Fibroblast of villous mesenchyme (primary cell): Measurements from ENCODE around the gene DLG4. TPM values are rescaled to one million over a fixed set of nuclear protein-coding genes. Genes with fewer than 3 reads are reported as not detected.
A peak's percentile ranks its signal among the peaks of the same experiment; 100 is the strongest.
"Not testable (repeated sequence)": the region's sequence is repeated elsewhere in the genome, so short reads cannot be mapped to it uniquely, and the experiment has no call there.

Experiments used
- DNase-seq: peaks from one replicate; pipeline ENCODE4 v3.0.0-alpha.2; 2010; ENCODE audit warnings: low read depth
- H3K4me3 ChIP-seq: 2 replicates; pipeline ENCODE4 v1.5.1; 2011; ENCODE audit warnings: low read depth, mild to moderate bottlenecking, low read length
- CTCF ChIP-seq: IDR thresholded peaks from 2 replicates; pipeline ENCODE4 v1.5.1; 2012; ENCODE audit warnings: low read depth, mild to moderate bottlenecking, low read length; ENCODE audit not compliant: insufficient read depth
- total RNA-seq: library from RNA; depleted of rRNA; stranded (reverse); fragments of >200 nt; gene quantifications from 2 replicates; pipeline ENCODE4 v1.2.3, GENCODE V29; 2012

DLG4 gene
- total RNA-seq, 1 donor, result 14.2 TPM

DNA sequence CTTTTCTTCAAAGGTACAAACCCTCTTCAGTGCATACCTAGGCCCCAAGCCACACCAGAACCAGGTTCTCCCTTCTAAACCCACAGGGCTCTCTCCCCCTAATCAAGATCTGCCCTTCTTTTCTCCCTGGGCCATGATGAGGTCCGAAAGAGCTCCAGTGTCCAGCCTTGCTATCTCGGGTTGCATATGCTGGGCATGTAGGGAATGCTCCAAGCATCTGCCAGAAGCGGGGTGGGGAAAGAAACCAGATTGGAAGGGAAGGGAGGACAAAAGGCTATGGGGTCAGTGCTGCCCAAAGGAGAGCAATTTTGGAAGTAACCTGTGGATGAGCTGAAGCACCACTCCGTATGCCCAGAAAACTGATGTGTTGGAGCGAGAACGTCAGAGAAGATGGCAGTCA, 29.6 kb upstream of the DLG4 start:
- TF ChIP-seq CTCF, result no peak
- no peak for DNase-seq
- peak overlapping the region; percentile 18 for H3K4me3 ChIP-seq

- no peak for DNase-seq
- no peak for TF ChIP-seq CTCF
- H3K4me3 ChIP-seq, result no peak overlapping the region
Observed at GRCh38 chr17:7248796-7249195, 29.2 kb upstream of the DLG4 start.

DNA sequence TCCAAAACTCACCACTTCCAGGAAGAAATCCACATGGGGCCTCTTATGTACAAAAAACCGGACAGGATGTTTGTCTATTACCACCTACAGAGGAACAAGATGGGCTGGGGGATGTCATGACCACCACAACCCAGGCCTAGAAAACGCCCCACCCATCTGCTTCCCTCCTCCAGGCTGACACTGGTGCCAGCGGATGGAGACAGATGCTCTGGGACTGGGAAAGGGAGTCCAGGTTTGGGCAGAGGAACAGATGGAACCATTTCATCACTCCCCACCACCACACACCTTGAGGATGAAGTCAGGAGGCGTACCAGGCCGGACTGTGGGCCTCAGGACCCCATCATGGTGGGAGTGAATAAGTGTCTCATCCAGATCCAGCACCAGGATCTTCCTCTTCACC, 27.1 kb upstream of the DLG4 start:
- H3K4me3 ChIP-seq, result no peak overlapping the region
- no peak for TF ChIP-seq CTCF
- DNase-seq, result no peak

DNA sequence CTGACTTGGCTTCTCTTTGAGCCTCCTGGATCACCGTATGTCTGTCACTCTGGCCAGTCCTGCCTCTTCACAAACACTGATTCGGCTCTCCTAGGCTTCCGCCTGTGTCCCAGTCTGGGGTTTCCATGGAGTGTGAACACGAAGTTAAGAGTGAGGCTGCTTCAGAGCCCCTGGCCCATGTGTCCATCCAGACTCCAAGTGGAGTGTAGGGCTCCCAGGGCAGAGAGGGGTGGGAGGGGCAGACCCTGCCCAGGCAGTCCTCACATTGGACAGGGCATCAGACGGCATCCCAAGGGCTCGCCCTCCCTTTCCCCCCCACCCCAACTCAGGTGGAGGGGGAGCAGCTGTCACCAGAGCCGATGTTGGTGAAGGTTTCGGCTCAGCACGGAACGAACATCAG, 24.2 kb upstream of the DLG4 start:
- DNase-seq, H3K4me3 ChIP-seq: not testable (repeated sequence)

DNA sequence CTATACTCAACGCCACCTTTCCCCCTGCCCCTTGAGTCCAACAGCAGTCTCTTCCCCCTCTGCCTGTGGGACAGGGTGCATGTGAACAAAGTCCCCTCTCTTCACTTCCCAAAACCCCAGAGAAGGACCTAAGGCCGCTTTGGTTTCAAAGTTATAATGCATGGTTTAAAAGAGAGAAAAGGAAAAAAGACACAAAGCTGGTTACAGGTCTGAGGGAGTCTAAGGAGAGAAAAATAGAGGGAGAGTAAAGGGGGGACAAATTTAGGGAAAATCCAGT, 23.8 kb upstream of the DLG4 start:
- DNase-seq, result no peak
- TF ChIP-seq CTCF, result no peak
- peak overlapping the region; percentile 98 for H3K4me3 ChIP-seq

DNA sequence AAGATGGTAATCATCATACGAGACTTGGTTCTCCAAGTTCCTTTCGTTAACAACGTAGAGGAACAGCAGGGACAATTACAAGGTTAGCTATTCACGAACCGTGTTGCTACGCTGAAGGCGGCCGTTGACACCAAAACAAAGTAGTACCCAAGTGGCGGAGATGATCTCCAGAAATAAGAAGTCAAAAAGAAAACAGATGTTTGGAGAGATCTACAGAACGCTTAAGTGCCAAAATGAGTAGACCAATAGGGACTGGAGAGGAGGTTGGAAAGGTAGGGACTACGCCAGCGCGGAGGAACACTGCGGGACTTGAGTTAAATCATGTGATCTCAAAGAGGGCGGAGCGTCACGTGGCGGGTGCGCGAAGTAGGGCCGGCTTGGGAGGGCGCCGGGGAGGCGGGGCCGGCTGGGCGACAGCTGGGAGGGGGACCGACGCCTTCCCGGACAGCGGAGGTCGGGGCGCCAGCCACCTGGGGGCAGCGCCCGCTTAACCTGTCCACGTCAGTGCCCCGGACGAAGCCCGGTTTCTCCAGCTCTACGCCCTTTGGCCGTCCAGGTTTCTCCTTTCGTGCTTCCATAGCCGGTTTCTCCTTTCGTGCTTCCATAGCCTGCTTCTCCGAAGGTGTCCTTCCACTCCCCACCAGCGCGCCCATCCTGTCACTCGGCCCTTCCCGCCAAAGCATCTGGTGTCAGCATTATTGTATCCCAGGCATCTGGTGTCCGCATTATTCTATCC, 23.2 kb upstream of the DLG4 start:
- DNase-seq, result peak; percentile 98
- no peak for TF ChIP-seq CTCF
- H3K4me3 ChIP-seq, result peak overlapping the region; percentile 98

GRCh38 chr17:7241783-7242716, 22.4 kb upstream of the DLG4 start, which contains the start of gene GABARAP:
Gene GABARAP (minus strand): TSS chr17:7242449. CDS start chr17:7242330, 119 bp downstream.
- no peak for TF ChIP-seq CTCF
- H3K4me3 ChIP-seq, result peak within 1 kb of the TSS; percentile 98
- peak; percentile 95 for DNase-seq
